Amniotic stem cell (primary cell): ENCODE measurements around the gene DGKA.

Experiments used
- DNase-seq: peaks from one replicate; lab custom pipeline; 2025; lab: John Stamatoyannopoulos, UW

DGKA gene

GRCh38 chr12:55931780-55932550 is 1.0 kb downstream of the DGKA start:
- peak; percentile 16 for DNase-seq

- DNase-seq: no peak
Observed at GRCh38 chr12:55932551-55932910, 1.6 kb downstream of the DGKA start.

GRCh38 chr12:55933169-55933798 is 2.3 kb downstream of the DGKA start:
- DNase-seq: no peak

GRCh38 chr12:55933799-55934742 is 3.1 kb downstream of the DGKA start:
- no peak for DNase-seq

- no peak for DNase-seq
Observed at GRCh38 chr12:55934773-55935172, 3.8 kb downstream of the DGKA start.

GRCh38 chr12:55935738-55936151 is 4.8 kb downstream of the DGKA start:
- DNase-seq: no peak

GRCh38 chr12:55937981-55938380 is 7.0 kb downstream of the DGKA start:
- no peak for DNase-seq

DNA sequence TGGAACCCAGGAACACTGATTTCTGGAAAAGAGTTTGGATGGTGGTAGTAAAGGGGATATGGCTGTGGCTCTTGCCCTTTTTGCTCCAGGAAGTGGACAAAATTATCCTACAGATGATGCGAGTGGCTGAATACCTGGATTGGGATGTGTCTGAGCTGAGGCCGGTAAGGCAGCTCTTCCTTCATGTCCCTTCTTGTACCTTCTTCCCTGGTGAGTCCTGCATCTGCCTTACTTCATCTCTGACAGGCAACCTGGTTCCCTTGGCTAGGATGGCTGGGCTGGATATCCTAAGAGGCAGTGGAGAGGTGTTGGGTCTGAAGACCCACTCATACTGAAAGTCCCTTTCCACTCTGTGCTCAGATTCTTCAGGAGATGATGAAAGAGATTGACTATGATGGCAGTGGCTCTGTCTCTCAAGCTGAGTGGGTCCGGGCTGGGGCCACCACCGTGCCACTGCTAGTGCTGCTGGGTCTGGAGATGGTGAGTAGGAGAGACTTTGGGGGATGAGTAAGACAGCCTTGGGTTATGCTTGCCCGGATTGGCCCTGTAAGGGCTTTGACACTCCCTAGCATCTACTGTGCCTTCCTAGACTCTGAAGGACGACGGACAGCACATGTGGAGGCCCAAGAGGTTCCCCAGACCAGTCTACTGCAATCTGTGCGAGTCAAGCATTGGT is 8.0 kb downstream of the DGKA start:
- no peak for DNase-seq

DNA sequence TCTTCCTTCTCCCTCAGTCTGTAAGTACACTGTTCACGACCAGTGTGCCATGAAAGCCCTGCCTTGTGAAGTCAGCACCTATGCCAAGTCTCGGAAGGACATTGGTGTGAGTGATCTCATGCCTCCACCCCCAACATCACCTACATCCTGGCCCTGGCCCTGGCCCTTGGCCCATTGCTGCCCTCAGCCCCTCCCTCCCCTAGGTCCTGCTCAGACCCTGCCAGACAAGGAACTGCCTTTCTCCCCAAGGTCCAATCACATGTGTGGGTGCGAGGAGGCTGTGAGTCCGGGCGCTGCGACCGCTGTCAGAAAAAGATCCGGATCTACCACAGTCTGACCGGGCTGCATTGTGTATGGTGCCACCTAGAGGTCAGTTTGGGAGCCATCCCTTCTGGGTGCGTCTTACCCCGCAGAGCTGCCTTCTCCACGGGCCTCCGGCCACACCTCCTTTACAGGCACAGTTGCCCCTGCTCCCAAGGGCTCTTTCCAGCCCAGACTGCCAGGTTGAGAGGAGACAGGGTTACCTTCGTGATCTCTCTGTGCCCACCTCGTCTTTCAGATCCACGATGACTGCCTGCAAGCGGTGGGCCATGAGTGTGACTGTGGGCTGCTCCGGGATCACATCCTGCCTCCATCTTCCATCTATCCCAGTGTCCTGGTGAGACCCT is 9.2 kb downstream of the DGKA start:
- peak; percentile 70 for DNase-seq

DNA sequence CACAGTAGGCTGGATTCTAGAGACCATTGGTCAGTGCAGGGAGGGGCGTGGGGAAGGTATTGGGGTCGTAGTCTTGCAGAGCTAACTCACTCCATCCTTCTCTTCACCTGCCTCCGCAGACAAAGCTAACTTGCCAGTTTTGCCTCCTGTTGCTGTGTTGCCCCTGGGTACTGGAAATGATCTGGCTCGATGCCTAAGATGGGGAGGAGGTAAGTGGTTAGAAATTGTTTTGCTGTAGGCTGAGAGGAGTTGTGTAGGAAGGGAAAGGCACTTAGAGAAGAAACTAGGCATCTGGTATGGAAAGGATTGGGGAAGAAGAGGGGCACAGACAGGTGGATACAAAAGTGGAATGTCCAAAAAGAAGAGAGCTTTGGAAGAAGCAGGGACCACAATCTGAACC is 11.1 kb downstream of the DGKA start:
- no peak for DNase-seq

DNA sequence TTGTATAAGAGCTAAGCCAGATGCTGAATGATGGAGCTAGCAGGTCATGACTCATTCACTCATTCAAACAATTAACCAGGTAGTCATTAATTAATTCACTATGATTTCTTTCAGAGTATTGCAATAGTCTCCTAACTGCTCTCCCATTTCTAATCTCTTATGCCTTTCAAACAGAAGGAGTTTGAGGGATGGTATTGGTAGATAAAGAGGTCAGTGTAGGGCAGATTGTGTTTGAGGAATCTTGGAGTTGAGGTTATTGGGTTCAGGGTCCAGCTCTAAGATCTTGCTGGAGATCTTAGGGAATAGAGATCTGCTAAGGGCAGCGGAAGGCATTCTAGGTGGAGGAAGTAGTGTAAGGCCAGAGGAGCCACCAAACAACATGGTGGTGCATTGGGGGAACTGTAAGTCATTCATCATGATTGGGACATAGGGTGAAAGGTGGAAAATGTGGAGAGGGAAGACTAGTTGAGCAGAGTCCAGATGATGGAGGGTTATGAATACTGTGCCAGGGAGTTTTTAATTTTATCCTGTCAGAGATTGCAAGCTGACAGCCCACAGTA is 11.7 kb downstream of the DGKA start:
- no peak for DNase-seq

DNA sequence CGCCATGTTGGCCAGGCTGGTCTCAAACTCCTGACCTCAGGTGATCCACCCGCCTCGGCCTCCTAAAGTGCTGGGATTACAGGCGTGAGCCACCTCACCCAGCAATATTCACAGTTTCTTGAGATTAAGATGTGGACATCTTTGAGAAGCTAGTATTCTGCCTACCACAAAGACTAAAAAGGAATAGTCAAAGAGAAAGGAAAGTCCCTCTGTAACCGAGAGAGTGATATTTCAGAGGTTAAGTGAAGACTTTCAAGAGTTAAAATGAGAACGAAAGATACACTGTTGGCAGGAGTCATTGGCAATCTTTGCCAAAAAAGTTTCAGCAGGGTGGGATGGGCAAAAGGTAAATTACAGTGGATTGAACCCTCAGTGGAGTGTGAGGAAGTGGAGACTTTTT is 15.6 kb downstream of the DGKA start:
- DNase-seq: no peak

DNA sequence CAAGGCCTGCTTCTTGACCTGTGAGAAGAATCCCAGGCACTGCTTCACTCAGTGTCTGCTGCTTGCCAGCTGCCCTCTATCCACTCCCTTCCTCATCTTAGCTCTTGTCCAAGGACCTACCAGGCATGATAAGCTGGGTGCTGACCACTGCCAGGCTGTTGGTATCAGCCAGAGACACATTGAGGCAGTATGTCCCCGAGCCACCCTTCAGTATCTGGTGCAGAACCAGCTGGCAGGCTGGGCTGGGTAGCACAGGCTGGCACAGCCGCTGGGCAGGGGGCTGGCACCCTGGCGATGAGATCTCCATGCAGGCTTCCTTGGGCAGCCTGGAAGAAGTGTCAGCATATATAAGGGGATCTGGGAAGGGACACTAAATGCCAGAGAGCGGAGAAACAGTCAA is 24.4 kb downstream of the DGKA start:
- DNase-seq: no peak

GRCh38 chr12:55955800-55956508 is 25.0 kb downstream of the DGKA start:
- DNase-seq: peak; percentile 20

GRCh38 chr12:55957106-55957859 is 26.3 kb downstream of the DGKA start:
- no peak for DNase-seq

- DNase-seq: no peak
Observed at GRCh38 chr12:55963760-55964159, 32.8 kb downstream of the DGKA start.

- DNase-seq: no peak
Observed at GRCh38 chr12:55965240-55965639, 34.3 kb downstream of the DGKA start.

- DNase-seq: peak; percentile 1
Observed at GRCh38 chr12:55965941-55966407, 35.0 kb downstream of the DGKA start, which contains the start of gene PMEL. Gene PMEL (minus strand): TSS chr12:55966042. CDS start chr12:55966011, 31 bp downstream.
